ENCODE data around the gene ITM2C.

The ITM2C gene

GRCh38 chr2:230925879-230926765, 61.4 kb downstream of the ITM2C start:
- peak in 1 of 2 donors; percentile 41 for DNase-seq (ENCODE audit: low read depth in 2 of 2)

GRCh38 chr2:230927711-230928341, 63.1 kb downstream of the ITM2C start:
- DNase-seq (ENCODE audit: low read depth in 2 of 2), result no peak
